Upper lobe of right lung (tissue), 1 donor: ENCODE measurements around the gene ODAPH. TPM values are rescaled to one million over a fixed set of nuclear protein-coding genes. Genes with fewer than 3 reads are reported as not detected.
"Not testable (repeated sequence)": the region's sequence is repeated elsewhere in the genome, so short reads cannot be mapped to it uniquely, and the experiment has no call there.

Source experiments
- ATAC-seq: fragments of 200-7000 bp; cut with Tn5 transposase; one replicate; pipeline ENCODE4 v1.9.1; 2020; ENCODE audit warnings: mild to moderate bottlenecking, moderate library complexity
- DNase-seq: peaks from one replicate; pipeline ENCODE4 v3.0.0-alpha.2; 2020
- H3K27ac ChIP-seq: fragments of 200-600 bp; one replicate; pipeline ENCODE4 v1.8.0; 2022
- H3K27me3 ChIP-seq: fragments of 200-600 bp; one replicate; pipeline ENCODE4 v1.8.0; 2022; ENCODE audit warnings: mild to moderate bottlenecking
- H3K36me3 ChIP-seq: fragments of 200-600 bp; one replicate; pipeline ENCODE4 v1.8.0; 2022
- H3K4me1 ChIP-seq: fragments of 200-600 bp; one replicate; pipeline ENCODE4 v1.8.0; 2022
- H3K4me3 ChIP-seq: fragments of 200-600 bp; one replicate; pipeline ENCODE4 v1.8.0; 2022; ENCODE audit warnings: mild to moderate bottlenecking
- H3K9me3 ChIP-seq: fragments of 200-600 bp; one replicate; pipeline ENCODE4 v1.8.0; 2022
- CTCF ChIP-seq: fragments of 200-600 bp; IDR thresholded peaks from one replicate; pipeline ENCODE4 v1.8.0; 2022; ENCODE audit warnings: antibody characterized with exemption
- intact Hi-C: fragments of 100-400 bp; cut with DNase I; formaldehyde crosslinking; loops from one replicate; pipeline ENCODE4 v1.11.0; 2022
- long read RNA-seq: library from polyadenylated mRNA; unstranded; transcript quantifications from one replicate; pipeline ENCODE4 v2.0.0, GENCODE V29; 2021
- total RNA-seq: library from RNA; stranded (reverse); fragmentation: NEBNext Ultra II Directional; extraction: Animal tissue kit (Norgen Biotek cat#: 25700); gene quantifications from one replicate; pipeline ENCODE4 v1.2.1, GENCODE V29; 2021
- donor health status: DM: no; HTN: yes; CAD: no; lungs with severe emphysema.

The ODAPH gene
- not detected for total RNA-seq
- long read RNA-seq, result 0 reads

- no peak for ATAC-seq
- intact Hi-C loops, result no loop called here
- H3K9me3 ChIP-seq, result no peaks in the 10 kb centered on the region
- H3K36me3 ChIP-seq, result no peaks in the 10 kb centered on the region
- no peak for DNase-seq
- no peak within 1 kb of the TSS for H3K4me3 ChIP-seq
- H3K4me1 ChIP-seq, result peaks cover 3% of the 10 kb centered on the region
- no peak for TF ChIP-seq CTCF
- H3K27ac ChIP-seq, result no peak within 1 kb of the TSS
- H3K27me3 ChIP-seq, result no peaks in the 10 kb centered on the region
Observed at GRCh38 chr4:75555294-75556164, at the start of gene ODAPH. Gene ODAPH, plus strand, starts transcription at chr4:75556066. Its CDS starts 17 bp downstream, at chr4:75556083.

DNA sequence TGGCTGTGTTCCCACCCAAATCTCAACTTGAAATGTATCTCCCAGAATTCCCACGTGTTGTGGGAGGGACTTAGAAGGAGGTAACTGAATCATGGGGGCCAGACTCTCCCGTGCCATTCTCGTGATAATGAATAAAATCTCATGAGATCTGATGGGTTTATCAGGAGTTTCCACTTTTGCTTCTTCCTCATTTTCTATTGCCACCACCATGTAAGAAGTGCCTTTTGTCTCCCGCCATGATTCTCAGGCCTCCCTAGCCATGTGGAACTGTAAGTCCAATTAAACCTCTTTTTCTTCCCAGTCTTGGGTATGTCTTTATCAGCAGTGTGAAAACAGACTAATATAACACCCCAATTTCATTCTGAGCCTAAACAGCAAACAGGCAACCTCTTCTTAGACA lies 46.3 kb upstream of the ODAPH start:
- H3K4me3 ChIP-seq, H3K27ac ChIP-seq, H3K27me3 ChIP-seq, ATAC-seq, intact Hi-C loops, H3K9me3 ChIP-seq, DNase-seq: not testable (repeated sequence)
- H3K36me3 ChIP-seq, result peaks cover 43% of the 10 kb centered on the region
- H3K4me1 ChIP-seq, result peaks cover 34% of the 10 kb centered on the region

- Histone ChIP-seq H3K9me3 (no peaks in the 10 kb centered on the region), H3K4me3 (peak overlapping the region; percentile 84), H3K27me3 (no peaks in the 10 kb centered on the region), H3K4me1 (peaks cover 42% of the 10 kb centered on the region), H3K36me3 (peaks cover 28% of the 10 kb centered on the region), H3K27ac (peak overlapping the region; percentile 71)
- no peak for DNase-seq
- no peak for TF ChIP-seq CTCF
- ATAC-seq, result no peak
- intact Hi-C loops, result no loop called here
Observed at GRCh38 chr4:75511841-75512240, 44.0 kb upstream of the ODAPH start.

- TF ChIP-seq CTCF, result no peak
- Histone ChIP-seq H3K36me3 (peaks cover 28% of the 10 kb centered on the region), H3K4me1 (peaks cover 42% of the 10 kb centered on the region), H3K27ac (peak overlapping the region; percentile 97), H3K4me3 (peak overlapping the region; percentile 84), H3K9me3 (no peaks in the 10 kb centered on the region), H3K27me3 (no peaks in the 10 kb centered on the region)
- DNase-seq, result no peak
- no peak for ATAC-seq
- intact Hi-C loops, result no loop called here
Observed at GRCh38 chr4:75512386-75513211, 43.3 kb upstream of the ODAPH start.

DNA sequence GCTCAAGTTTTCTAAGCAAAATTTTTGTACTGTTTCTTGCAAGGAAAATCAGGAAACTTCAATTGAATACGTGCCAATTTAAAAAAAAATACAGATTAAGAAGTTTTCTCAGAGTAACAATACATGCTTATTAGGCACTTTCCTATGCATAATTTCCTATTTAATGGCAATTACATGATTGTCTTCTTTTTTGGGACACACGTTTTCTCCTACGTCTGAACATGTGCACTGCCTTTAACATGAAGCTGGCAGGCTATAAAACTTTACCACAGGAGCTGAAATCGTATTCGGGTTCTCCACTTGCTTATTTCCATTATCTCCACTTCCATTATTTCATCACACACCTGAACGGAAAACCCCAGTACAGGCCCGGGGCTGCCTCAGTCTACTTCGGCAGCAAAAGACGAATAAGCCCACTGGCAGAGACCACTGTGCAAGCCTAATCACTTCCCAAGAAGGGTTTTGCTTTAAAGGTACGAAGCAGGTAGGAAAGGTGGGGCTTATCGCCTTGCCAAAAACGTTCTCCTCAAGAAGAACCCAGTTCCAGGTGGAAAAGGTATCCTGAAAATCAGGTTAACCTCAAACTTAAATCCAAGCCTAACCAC lies 42.2 kb upstream of the ODAPH start:
- DNase-seq (no peak), ATAC-seq (peak; percentile 0)
- peak overlapping the region; percentile 84 for H3K4me3 ChIP-seq
- H3K36me3 ChIP-seq, result peaks cover 29% of the 10 kb centered on the region
- no peak for TF ChIP-seq CTCF
- no peaks in the 10 kb centered on the region for H3K9me3 ChIP-seq
- H3K27me3 ChIP-seq, result no peaks in the 10 kb centered on the region
- peak overlapping the region; percentile 97 for H3K27ac ChIP-seq
- intact Hi-C loops, result no loop called here
- H3K4me1 ChIP-seq, result peaks cover 42% of the 10 kb centered on the region
